Activated CD8-positive, alpha-beta memory T cell treated with anti-CD3 and anti-CD28 coated beads, Interleukin-2, amount 10 ng/mL, durations not matched to agents 7 days and 5 days (primary cell): ENCODE data around the gene INPP4A. TPM values are rescaled to one million over a fixed set of nuclear protein-coding genes. Genes with fewer than 3 reads are reported as not detected.

ENCODE experiments used
- ATAC-seq: fragments of 150-1000 bp; cut with Tn5 transposase; one replicate; pipeline ENCODE4 v1.10.0; 2021; ENCODE audit warnings: moderate library complexity
- CTCF ChIA-PET: fragments of 350-600 bp; sonication (Branson Sonifier 250); formaldehyde crosslinking; loops from one replicate; lab custom pipeline; 2021; ENCODE audit warnings: antibody characterized with exemption; lab: Charles Lee
- DNase-seq: peaks from one replicate; pipeline ENCODE4 v3.0.0-alpha.2; 2020
- H3K27ac Mint-ChIP-seq: one replicate; pipeline ENCODE4 v1.8.0; 2021; ENCODE audit warnings: mild to moderate bottlenecking, mixed read lengths
- H3K27me3 Mint-ChIP-seq: one replicate; pipeline ENCODE4 v1.8.0; 2021; ENCODE audit warnings: mixed read lengths
- H3K36me3 Mint-ChIP-seq: one replicate; pipeline ENCODE4 v1.8.0; 2021; ENCODE audit warnings: mild to moderate bottlenecking, mixed read lengths
- H3K4me1 Mint-ChIP-seq: one replicate; pipeline ENCODE4 v1.8.0; 2021; ENCODE audit warnings: mixed read lengths
- H3K4me3 Mint-ChIP-seq: one replicate; pipeline ENCODE4 v1.8.0; 2021; ENCODE audit warnings: mild to moderate bottlenecking, moderate library complexity, mixed read lengths
- H3K9me3 Mint-ChIP-seq: one replicate; pipeline ENCODE4 v1.8.0; 2022; ENCODE audit warnings: low read depth, mixed read lengths
- total RNA-seq, 2 experiments: library from RNA; stranded (reverse); gene quantifications; one replicate each; pipeline ENCODE4 v1.2.3, GENCODE V29; 2021

Gene INPP4A
- total RNA-seq, 2 experiments from 2014 or later = 144 to 229 TPM

- DNase-seq (no peak), ATAC-seq (no peak)
- CTCF ChIA-PET = no interaction called here
- Mint-ChIP-seq H3K36me3 (peaks cover 70% of the 10 kb centered on the region), H3K27ac (no peak overlapping the region), H3K4me3 (no peak overlapping the region), H3K27me3 (no peaks in the 10 kb centered on the region), H3K4me1 (peaks cover 23% of the 10 kb centered on the region), H3K9me3 (peaks cover 14% of the 10 kb centered on the region)
Measured at GRCh38 chr2:98498703-98499440, 54.2 kb downstream of the INPP4A start.

GRCh38 chr2:98500561-98500960 lies 55.9 kb downstream of the INPP4A start:
- Mint-ChIP-seq H3K4me3 (no peak overlapping the region), H3K9me3 (peaks cover 7% of the 10 kb centered on the region), H3K4me1 (peaks cover 39% of the 10 kb centered on the region), H3K27me3 (no peaks in the 10 kb centered on the region), H3K36me3 (peaks cover 55% of the 10 kb centered on the region), H3K27ac (no peak overlapping the region)
- CTCF ChIA-PET = no interaction called here
- ATAC-seq (no peak), DNase-seq (no peak)

- CTCF ChIA-PET = no interaction called here
- no peaks in the 10 kb centered on the region for H3K27me3 Mint-ChIP-seq
- DNase-seq = no peak
- no peak overlapping the region for H3K27ac Mint-ChIP-seq
- ATAC-seq = no peak
- no peak overlapping the region for H3K4me3 Mint-ChIP-seq
- peaks cover 45% of the 10 kb centered on the region for H3K4me1 Mint-ChIP-seq
- H3K36me3 Mint-ChIP-seq = peaks cover 51% of the 10 kb centered on the region
- H3K9me3 Mint-ChIP-seq = peaks cover 6% of the 10 kb centered on the region
Measured at GRCh38 chr2:98501223-98501622, 56.6 kb downstream of the INPP4A start.

DNA sequence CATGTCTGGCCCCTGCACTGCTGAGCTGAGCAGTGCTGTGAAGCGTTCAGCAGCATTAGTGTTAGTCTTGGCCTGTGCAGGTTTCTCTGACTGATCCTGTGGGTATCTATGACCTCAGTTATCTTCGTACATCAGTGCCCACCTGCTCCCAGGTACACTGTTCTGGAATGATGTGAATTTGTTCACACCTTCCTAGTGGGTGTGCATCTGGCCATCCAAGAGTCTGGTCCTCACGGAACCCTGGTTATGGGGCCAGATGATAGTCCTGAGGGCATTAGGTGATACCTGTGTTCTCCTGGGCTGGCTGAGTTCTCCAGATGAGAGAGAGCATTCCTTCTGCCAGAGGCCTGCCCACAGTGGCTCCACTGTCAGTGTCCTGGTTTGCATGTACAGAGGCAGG lies 57.2 kb downstream of the INPP4A start:
- DNase-seq (no peak), ATAC-seq (no peak)
- no peak overlapping the region for H3K4me3 Mint-ChIP-seq
- CTCF ChIA-PET = interaction anchor here (2.8 kb wide), 1 partner anchor 14 kb away, joined by 9 read pairs; no protein-coding TSS in a partner anchor
- H3K9me3 Mint-ChIP-seq = no peaks in the 10 kb centered on the region
- peaks cover 49% of the 10 kb centered on the region for H3K36me3 Mint-ChIP-seq
- peaks cover 47% of the 10 kb centered on the region for H3K4me1 Mint-ChIP-seq
- no peaks in the 10 kb centered on the region for H3K27me3 Mint-ChIP-seq
- peak overlapping the region; percentile 45 for H3K27ac Mint-ChIP-seq

DNA sequence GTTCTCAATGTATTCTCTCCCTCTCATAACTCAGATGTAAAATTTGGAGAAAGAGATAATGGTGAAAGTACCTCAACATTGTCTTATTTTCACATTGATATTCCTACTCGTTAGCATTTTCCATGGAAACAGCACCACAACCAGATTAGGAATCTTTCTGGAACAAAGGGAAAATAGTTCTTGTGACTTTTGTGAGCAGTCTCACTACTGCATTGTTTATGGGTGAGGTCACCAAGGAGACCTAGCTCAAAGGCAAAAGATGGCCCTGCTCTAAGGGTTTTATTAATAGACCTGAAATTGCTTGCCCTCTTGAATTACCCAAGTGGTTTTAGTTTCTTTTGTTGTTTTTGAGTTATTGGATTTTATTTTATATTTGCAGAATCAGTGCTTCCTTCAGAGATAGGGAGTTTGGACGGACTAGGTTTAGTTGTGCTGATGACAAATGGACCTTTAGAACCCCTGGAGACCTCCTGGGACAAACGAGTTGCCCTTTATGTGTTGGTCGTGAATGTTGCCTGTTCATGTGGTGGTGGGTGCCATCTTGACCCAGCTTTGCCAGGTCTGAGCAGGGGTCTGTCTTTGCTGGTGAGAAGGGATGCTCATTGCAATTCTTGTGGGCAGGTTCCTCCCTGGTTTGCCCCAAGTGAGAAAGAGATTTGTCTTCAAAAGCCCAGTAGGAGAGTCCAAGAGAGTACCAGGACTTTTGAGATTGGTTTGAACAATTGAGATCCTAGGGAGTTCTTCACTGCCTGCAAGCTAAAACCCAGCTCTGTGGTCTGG lies 58.1 kb downstream of the INPP4A start:
- peaks cover 43% of the 10 kb centered on the region for H3K36me3 Mint-ChIP-seq

DNA sequence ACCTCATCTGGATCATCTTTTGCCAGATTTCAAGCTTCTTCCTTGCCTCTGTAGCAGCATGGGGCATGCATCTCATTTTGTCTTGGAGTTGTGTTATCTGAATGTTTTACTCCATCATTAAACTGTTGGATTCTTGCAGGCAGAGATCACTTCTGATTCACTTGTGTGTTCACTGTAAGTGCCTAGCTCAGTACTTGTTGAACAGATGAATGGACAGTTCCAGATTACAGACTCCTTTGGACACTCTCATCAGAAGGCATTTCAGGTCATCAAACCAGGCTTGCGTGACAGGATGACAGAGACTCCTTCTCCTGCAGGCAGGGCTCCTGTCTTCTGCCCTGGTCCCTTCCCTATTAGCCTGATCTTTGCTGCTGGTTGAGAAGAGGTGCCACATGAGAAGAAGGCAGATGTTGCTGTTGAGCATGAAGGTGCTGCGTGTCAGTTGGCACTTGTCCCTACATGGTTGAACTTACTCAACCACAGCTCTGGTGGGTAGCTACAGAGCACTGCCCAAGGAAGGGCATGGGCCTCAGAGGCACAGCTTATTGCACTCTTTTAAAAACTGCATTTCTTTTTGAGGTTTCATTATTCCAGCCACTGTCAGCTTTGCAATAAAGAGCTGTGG lies 58.9 kb downstream of the INPP4A start:
- Mint-ChIP-seq H3K9me3 (no peaks in the 10 kb centered on the region), H3K4me3 (no peak overlapping the region)

More for the DNA sequence above, 58.1 kb downstream of the INPP4A start:
- DNase-seq (no peak), ATAC-seq (no peak)
- Mint-ChIP-seq H3K4me1 (peaks cover 54% of the 10 kb centered on the region), H3K4me3 (no peak overlapping the region), H3K27me3 (no peaks in the 10 kb centered on the region), H3K27ac (no peak overlapping the region), H3K9me3 (no peaks in the 10 kb centered on the region)
- CTCF ChIA-PET = interaction anchor here (1.4 to 3.9 kb wide), 3 partner anchors 15 to 90 kb away, joined by 3 to 13 read pairs (median 9); no protein-coding TSS in a partner anchor

GRCh38 chr2:98504381-98505109 lies 59.9 kb downstream of the INPP4A start:
- no peaks in the 10 kb centered on the region for H3K9me3 Mint-ChIP-seq
- ATAC-seq = no peak
- H3K36me3 Mint-ChIP-seq = peaks cover 37% of the 10 kb centered on the region
- H3K27ac Mint-ChIP-seq = peak overlapping the region; percentile 72
- H3K4me1 Mint-ChIP-seq = peaks cover 70% of the 10 kb centered on the region
- no peak for DNase-seq
- CTCF ChIA-PET = interaction anchor here (1.0 to 3.9 kb wide), 6 partner anchors 11 to 92 kb away, joined by 3 to 13 read pairs (median 3); no protein-coding TSS in a partner anchor
- no peaks in the 10 kb centered on the region for H3K27me3 Mint-ChIP-seq
- H3K4me3 Mint-ChIP-seq = no peak overlapping the region

More for the DNA sequence above, 58.9 kb downstream of the INPP4A start:
- no peak for DNase-seq
- Mint-ChIP-seq H3K4me1 (peaks cover 61% of the 10 kb centered on the region), H3K27ac (peak overlapping the region; percentile 29), H3K27me3 (no peaks in the 10 kb centered on the region), H3K36me3 (peaks cover 39% of the 10 kb centered on the region)
- CTCF ChIA-PET = interaction anchor here (1.4 to 3.9 kb wide), 3 partner anchors 16 to 91 kb away, joined by 3 to 13 read pairs (median 9); no protein-coding TSS in a partner anchor
- ATAC-seq = no peak

DNA sequence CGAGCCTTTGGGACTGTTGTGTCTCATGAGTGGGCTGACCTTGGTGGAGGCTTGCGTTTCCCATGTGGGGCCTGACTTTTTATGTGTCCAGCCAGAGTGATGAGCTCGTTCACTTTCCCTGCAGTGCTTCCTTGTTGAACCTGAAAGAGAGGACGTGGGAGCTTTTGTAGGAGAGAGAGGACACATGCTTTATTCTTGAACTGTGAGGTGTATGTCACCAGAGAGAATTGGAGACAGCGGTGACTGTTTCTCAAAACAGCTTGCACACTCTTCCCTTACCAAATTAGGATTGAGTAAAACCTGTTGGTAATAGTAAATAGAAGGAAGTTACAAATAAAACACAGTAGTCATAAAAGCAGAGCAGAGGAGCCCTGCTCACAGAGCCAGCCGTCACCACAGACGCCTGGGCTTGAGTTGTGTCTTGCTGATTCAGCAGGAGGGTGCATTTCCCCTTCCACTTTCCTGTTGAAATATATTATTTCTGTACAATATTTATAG lies 60.7 kb downstream of the INPP4A start:
- H3K27me3 Mint-ChIP-seq = no peaks in the 10 kb centered on the region
- no peak overlapping the region for H3K4me3 Mint-ChIP-seq
- CTCF ChIA-PET = interaction anchor here (1.0 to 3.9 kb wide), 6 partner anchors 12 to 93 kb away, joined by 3 to 13 read pairs (median 3); no protein-coding TSS in a partner anchor
- H3K9me3 Mint-ChIP-seq = no peaks in the 10 kb centered on the region
- peaks cover 78% of the 10 kb centered on the region for H3K4me1 Mint-ChIP-seq
- peak overlapping the region; percentile 72 for H3K27ac Mint-ChIP-seq
- DNase-seq (peak; percentile 58), ATAC-seq (peak; percentile 55)
- H3K36me3 Mint-ChIP-seq = peaks cover 34% of the 10 kb centered on the region

GRCh38 chr2:98505971-98506664 lies 61.5 kb downstream of the INPP4A start:
- Mint-ChIP-seq H3K9me3 (no peaks in the 10 kb centered on the region), H3K27ac (peak overlapping the region; percentile 2), H3K27me3 (no peaks in the 10 kb centered on the region), H3K4me1 (peaks cover 83% of the 10 kb centered on the region), H3K4me3 (no peak overlapping the region), H3K36me3 (peaks cover 32% of the 10 kb centered on the region)
- ATAC-seq = no peak
- DNase-seq = no peak
- CTCF ChIA-PET = interaction anchor here (1.3 to 3.9 kb wide), 2 partner anchors 19 to 94 kb away, joined by 7 to 13 read pairs; no protein-coding TSS in a partner anchor

- Mint-ChIP-seq H3K4me3 (no peak overlapping the region), H3K4me1 (peaks cover 90% of the 10 kb centered on the region), H3K27me3 (no peaks in the 10 kb centered on the region), H3K9me3 (no peaks in the 10 kb centered on the region), H3K27ac (no peak overlapping the region), H3K36me3 (peaks cover 35% of the 10 kb centered on the region)
- no peak for DNase-seq
- CTCF ChIA-PET = interaction anchor here (1.7 to 2.6 kb wide), 2 partner anchors 9 to 11 kb away, joined by 4 to 10 read pairs; no protein-coding TSS in a partner anchor
- no peak for ATAC-seq
Measured at GRCh38 chr2:98506881-98507280, 62.2 kb downstream of the INPP4A start.

GRCh38 chr2:98507461-98507860 lies 62.8 kb downstream of the INPP4A start:
- no peaks in the 10 kb centered on the region for H3K27me3 Mint-ChIP-seq
- H3K27ac Mint-ChIP-seq = peak overlapping the region; percentile 8
- peaks cover 35% of the 10 kb centered on the region for H3K36me3 Mint-ChIP-seq
- H3K4me3 Mint-ChIP-seq = no peak overlapping the region
- ATAC-seq (no peak), DNase-seq (no peak)
- peaks cover 92% of the 10 kb centered on the region for H3K4me1 Mint-ChIP-seq
- no peaks in the 10 kb centered on the region for H3K9me3 Mint-ChIP-seq
- CTCF ChIA-PET = interaction anchor here (1.7 to 2.6 kb wide), 2 partner anchors 8 to 11 kb away, joined by 4 to 10 read pairs; no protein-coding TSS in a partner anchor
